Vagina (tissue), 2 donors: ENCODE measurements around the gene TTYH1.

Experiments used
- CTCF ChIP-seq, 3 experiments: fragments of 450-650 bp in 2 of 3; fragments of 200-600 bp in 1 of 3; sonication (generic) in 1 of 3; IDR thresholded peaks; one replicate each; pipeline ENCODE4 v1.5.1; 2017 to 2019; ENCODE audit warnings: antibody characterized with exemption in 3 of 3, mild to moderate bottlenecking in 2 of 3, moderate library complexity in 2 of 3
- POLR2A ChIP-seq, 2 donors: fragments of 450-650 bp; IDR thresholded peaks; one replicate each; pipeline ENCODE4 v1.6.1; 2017; ENCODE audit warnings: antibody characterized with exemption in 2 of 2, mild to moderate bottlenecking in 2 of 2, moderate library complexity in 2 of 2
- POLR2AphosphoS5 ChIP-seq, 2 donors: sonication (generic); formaldehyde crosslinking; IDR thresholded peaks; one replicate each; pipeline ENCODE4 v1.9.0; 2017; ENCODE audit warnings: antibody characterized with exemption in 2 of 2, mild to moderate bottlenecking in 2 of 2, low read depth in 1 of 2; ENCODE audit not compliant: insufficient read depth in 1 of 2

DNA sequence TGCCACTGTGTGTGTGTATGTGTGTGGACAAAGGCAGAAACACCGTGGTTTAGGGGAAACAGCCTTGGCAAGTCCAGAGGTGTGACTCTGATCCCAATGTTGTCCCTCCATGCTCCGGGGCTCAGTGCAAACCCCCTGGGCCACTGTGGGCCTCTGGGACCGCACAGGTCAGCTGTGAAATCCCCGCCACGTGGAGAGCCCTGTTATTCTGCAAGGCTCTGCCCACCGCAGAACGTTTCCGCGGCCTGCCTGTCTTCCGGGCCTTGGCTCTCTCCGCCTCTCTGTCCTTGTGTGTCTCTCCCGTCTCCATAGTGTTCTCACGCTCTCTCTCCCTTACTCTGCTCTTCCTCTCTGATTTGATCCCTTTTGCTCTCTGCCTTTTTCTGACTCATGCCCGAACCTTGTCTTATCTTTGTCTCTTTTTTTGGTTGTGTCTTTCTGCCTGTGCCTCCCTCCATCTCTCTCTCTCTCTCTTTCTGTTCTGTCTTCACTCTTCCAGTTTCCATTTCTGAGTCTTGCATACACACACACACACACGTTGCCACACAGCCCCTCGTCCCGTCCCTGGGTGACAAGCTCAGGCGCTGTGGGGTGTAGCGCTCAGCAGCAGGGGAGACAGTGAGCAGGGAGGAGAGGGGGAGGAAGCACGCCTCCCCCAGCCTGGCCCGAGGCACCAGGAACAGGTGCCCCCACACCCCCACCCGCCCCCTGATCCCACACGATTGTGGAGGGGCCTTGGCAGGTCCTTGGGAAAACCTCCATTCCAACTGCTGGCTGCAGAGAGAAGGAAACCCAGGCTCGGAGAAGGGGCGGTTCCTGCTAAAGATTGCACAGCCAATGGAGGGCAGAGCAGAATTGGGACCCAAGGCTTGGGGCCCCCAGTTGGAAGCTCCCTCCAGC lies 3.0 kb downstream of the TTYH1 start:
- TF ChIP-seq CTCF (IDR thresholded peaks at IDR 0.05) = no peak
- TF ChIP-seq POLR2A (IDR thresholded peaks at IDR 0.05) = no peak
- TF ChIP-seq POLR2AphosphoS5 (IDR thresholded peaks at IDR 0.05; ENCODE audit: insufficient read depth in 1 of 2, low read depth in 1 of 2) = no peak
